ENCODE measurements around the gene MRPL41. TPM values are rescaled to one million over a fixed set of nuclear protein-coding genes. Genes with fewer than 3 reads are reported as not detected.
A peak's percentile ranks its signal among the peaks of the same experiment; 100 is the strongest.

The MRPL41 gene
- total and polyA plus RNA-seq, 2 of the 13 experiments (the other 11 are each of a cell fraction or from before 2014, with no cell fraction given), result 20.9 to 54.0 TPM

GRCh38 chr9:137555179-137555578 lies 3.5 kb downstream of the MRPL41 start (continued):
- TF ChIP-seq ZNF10 (CRISPR knock-in tag; IDR thresholded peaks at IDR 0.05; ENCODE audit: borderline replicate concordance, low read depth), result no peak

- peaks cover 13 to 39% of the 10 kb centered on the region in 2 experiments for H3K36me3 ChIP-seq (replicated peaks in 1 of 2; ENCODE audit: control insufficient read depth in 1 of 2, insufficient read depth in 2 of 2, low read length in 2 of 2)
- WGBS (ENCODE audit: low lambda C conversion rate), result 92% methylated on average over 21 of the region's 24 CpGs
- CTCF ChIA-PET (ENCODE audit: low intra/inter-chr PET ratio, low total read pairs), result no interaction called here
Observed at GRCh38 chr9:137556069-137556838, 4.6 kb downstream of the MRPL41 start.

More at GRCh38 chr9:137556069-137556838, 4.6 kb downstream of the MRPL41 start:
- POLR2A ChIA-PET, result no interaction called here
- Histone ChIP-seq H2AFZ (ENCODE audit: low read length) (no peak overlapping the region), H3K4me3 (replicated peaks in 1 of 3; ENCODE audit: insufficient read depth in 1 of 3, low read depth in 2 of 3, low read length in 3 of 3) (no peak overlapping the region), H3K4me2 (ENCODE audit: low read depth, low read length) (no peak overlapping the region), H3K27me3 (ENCODE audit: control insufficient read depth in 1 of 2, insufficient read depth in 2 of 2, low read length in 2 of 2) (no peaks in the 10 kb centered on the region), H3K79me2 (ENCODE audit: insufficient read depth, low read length) (peaks cover 2% of the 10 kb centered on the region), H3K27ac (ENCODE audit: extremely low read length, insufficient read depth, low read length) (no peak overlapping the region), H3K9me3 (ENCODE audit: low read length) (no peaks in the 10 kb centered on the region), H3K4me1 (ENCODE audit: insufficient read depth, low read length) (peaks cover 31% of the 10 kb centered on the region), H4K20me1 (ENCODE audit: insufficient read depth, low read length) (peaks cover 4% of the 10 kb centered on the region; the same call in 1 of the 2 replicates), H3K9ac (ENCODE audit: insufficient read depth, low read depth, low read length) (no peak overlapping the region)
- DNase-seq (ENCODE audit: low spot score), result no peak
- no peak for FAIRE-seq
- no peak for TF ChIP-seq ZNF296 (CRISPR knock-in tag; conservative IDR thresholded peaks at IDR 0.05)
- TF ChIP-seq, protein P1, sequence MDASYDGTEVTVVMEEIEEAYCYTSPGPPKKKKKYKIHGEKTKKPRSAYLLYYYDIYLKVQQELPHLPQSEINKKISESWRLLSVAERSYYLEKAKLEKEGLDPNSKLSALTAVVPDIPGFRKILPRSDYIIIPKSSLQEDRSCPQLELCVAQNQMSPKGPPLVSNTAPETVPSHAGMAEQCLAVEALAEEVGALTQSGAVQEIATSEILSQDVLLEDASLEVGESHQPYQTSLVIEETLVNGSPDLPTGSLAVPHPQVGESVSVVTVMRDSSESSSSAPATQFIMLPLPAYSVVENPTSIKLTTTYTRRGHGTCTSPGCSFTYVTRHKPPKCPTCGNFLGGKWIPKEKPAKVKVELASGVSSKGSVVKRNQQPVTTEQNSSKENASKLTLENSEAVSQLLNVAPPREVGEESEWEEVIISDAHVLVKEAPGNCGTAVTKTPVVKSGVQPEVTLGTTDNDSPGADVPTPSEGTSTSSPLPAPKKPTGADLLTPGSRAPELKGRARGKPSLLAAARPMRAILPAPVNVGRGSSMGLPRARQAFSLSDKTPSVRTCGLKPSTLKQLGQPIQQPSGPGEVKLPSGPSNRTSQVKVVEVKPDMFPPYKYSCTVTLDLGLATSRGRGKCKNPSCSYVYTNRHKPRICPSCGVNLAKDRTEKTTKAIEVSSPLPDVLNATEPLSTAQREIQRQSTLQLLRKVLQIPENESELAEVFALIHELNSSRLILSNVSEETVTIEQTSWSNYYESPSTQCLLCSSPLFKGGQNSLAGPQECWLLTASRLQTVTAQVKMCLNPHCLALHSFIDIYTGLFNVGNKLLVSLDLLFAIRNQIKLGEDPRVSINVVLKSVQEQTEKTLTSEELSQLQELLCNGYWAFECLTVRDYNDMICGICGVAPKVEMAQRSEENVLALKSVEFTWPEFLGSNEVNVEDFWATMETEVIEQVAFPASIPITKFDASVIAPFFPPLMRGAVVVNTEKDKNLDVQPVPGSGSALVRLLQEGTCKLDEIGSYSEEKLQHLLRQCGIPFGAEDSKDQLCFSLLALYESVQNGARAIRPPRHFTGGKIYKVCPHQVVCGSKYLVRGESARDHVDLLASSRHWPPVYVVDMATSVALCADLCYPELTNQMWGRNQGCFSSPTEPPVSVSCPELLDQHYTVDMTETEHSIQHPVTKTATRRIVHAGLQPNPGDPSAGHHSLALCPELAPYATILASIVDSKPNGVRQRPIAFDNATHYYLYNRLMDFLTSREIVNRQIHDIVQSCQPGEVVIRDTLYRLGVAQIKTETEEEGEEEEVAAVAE (CRISPR knock-in tag; IDR thresholded peaks at IDR 0.05; ENCODE audit: borderline replicate concordance), result no peak
- TF ChIP-seq RBM22 (optimal IDR thresholded peaks at IDR 0.05; ENCODE audit: low read length), result peak; percentile 39
- TF ChIP-seq ONECUT2 (CRISPR knock-in tag; IDR thresholded peaks at IDR 0.05), result no peak
- TF ChIP-seq AGO2 (optimal IDR thresholded peaks at IDR 0.05; ENCODE audit: low read depth, low read length), result peak; percentile 44
- no TSS peak for BruUV-seq (replicated peaks)
- in situ Hi-C loops (cut with HindIII; ENCODE audit: extremely low pct_ligation_motif_present, low pct_unique_long_range_greater_than_20kb) (no loop called here), intact Hi-C loops (cut with micrococcal nuclease; ENCODE audit: unreplicated experiment) (no loop called here)
- no peak for ATAC-seq

Data from HepG2 (cell line).